Activated effector memory CD4-positive, alpha-beta T cell treated with Interleukin-2 at 50 U/mL for 16 hours (primary cell): ENCODE data around the gene ZNF205.
A peak's percentile ranks its signal among the peaks of the same experiment; 100 is the strongest.

ENCODE experiments used
- DNase-seq: peaks from one replicate; pipeline ENCODE4 v3.0.0-alpha.2; 2020

The ZNF205 gene

DNA sequence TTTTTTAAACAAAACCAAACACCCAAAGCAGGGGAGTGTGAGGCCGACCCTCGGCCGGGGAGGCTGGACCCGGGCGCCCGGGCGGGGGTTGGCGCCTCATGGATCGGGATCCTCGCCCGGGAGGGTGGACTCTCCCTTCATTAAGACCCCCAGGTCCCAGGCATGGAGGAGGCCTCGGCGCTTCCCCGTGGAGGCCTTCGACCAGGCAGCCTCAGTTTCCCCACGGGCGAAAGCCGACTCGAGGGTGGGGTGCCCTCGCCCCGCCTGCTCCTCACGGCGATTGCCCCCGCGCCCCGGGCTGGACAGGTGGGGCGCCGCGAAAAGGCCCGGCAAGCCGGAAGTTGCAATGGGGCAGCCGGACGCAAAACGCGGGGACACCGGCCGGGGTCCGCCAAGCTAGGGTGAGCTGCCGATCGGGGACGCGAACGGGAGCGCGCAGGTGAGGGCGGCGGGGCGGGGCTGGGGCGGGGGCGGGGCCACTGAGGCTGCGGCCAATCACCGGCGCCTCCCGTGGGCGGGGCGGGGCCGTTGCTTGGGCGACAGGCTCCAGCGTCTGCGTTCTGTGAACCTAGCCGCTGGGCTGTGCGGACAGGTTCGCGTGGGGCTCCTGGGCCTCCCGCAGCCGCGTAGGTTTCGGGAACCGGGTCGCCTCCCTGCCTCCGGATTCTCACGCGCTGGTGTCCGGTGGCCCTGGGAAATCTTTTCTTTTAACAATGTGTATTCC is 6.0 kb upstream of the ZNF205 start:
- peak; percentile 85 for DNase-seq

DNA sequence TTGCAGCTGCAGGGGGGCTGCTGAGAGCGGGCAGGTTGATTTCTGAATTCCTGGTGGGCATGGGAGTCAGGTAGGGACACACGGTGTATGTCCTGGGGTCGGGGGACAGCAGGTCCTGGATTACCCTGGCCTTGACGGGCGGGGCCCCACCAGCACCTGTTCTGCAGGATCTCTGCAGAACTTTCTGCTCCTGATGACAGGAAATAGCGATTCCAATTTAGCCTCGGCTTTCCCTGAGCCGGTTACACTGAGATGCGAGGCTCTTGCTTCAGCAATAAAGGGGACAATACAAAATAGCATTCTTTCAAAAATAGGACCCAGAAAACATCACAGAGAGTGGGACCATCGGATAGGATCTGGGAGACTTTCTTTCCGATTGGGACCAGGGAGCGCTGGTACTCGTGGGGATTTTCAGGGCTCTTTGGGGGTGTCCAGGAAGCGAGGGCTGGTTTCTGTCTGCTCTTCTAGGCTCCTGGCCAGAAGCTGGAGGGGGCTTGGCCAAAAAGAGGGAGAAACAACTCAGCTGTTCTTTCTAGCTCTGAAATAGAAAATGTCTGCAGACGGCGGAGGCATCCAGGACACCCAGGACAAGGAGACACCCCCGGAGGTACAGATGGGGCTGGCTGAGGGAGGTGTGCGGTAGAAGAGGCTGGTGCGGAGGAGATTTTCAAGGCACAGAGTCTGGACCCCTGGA is 642 bp downstream of the ZNF205 start:
- no peak for DNase-seq

DNA sequence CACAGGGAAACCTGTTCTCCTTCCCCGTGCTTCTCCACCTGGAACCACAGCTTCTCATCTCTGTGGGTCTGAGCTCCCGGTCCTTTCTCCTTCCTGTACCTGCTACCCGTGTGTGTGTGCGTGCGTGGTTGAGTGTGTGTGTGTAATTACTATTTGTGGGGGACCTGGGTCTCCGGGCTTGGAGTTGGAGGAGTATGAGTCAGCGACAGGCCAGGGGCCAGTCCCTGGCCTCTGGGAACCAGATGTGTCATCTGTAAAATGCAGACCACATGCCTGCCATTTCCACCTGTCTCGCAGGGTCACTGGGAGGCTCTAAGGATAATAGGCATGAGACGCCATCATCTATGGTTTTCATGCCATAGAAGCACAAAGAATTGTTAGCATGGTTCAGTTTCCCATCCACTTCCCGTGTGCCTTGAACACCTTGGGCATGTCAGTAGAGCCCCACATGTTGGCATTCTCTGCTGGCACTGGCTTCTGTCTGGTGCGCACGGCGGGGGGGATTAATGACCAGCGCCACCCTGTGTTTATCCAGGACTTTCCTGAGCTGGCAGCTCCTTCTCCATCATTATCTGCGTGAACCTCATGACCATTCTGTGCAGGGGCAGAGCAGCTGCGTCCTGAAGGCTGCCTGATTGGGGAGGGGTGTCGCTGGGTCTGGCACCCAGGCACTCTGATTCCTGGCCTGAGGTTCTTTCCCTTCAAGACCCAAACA is 1.5 kb downstream of the ZNF205 start:
- no peak for DNase-seq

DNA sequence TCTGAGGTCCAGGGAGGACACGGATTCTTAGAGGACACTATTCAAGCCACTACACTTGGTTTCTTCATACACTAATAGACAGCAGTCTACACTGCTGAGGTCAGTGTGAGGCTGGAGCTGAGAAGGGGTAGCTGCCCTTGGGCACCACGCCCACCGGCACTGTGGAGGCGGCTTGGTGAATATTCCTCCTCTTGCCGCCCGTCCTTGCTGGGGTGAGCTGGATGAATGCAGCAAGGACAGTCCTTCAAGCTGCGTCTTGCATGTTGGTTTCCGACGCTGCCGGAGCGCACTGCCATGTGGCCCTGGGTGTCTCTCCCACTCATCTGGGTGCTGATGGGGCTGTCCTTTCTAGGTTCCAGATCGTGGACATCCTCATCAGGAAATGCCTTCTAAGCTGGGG is 2.6 kb downstream of the ZNF205 start:
- DNase-seq, result no peak

DNA sequence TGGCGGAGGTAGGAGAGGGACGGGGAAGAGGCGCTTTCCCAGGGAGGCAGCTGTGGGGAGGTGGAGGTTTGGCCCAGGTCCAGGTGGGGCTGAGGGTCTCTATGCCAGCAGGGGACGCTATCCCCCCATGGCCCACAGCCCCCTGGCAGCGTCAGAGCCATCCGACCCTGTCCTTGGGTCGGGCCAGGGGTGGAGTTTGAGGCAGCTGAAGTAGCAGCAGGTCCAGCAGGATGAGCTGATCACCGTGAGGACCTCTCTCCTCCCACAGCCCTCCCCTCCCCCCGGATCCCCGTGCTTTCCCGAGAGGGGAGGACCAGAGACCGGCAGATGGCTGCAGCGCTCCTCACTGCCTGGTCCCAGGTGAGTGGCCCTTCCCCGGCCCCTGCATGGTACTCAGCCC is 3.2 kb downstream of the ZNF205 start:
- DNase-seq, result no peak

DNA sequence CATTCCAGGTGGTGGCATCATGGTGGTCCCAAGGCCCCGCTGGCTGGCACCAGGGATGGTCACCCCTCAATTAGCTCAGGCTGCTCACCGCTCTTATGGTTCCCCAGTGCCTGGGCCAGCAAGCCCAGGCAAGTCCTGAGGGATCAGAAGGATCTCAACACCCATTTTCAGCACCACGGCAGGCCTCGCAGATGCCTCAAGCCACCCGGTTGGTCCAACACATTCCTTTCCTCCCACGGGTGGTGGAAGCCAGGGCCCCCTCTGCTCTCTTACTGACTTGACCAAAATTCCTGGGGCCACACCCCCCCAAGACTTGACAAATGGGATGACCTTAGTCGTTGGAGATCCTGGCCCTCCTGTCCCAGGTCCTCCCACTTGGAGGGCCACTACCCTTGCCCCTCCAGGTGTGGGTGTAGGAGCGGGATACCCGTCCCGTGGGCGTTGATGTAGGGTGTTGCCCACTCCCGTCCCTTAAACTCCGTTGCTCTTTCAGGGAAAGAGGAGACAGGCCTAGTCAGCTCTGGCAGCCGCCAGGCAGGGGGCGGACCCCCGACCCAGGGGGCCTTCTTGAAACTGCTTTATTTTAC is 5.9 kb downstream of the ZNF205 start:
- DNase-seq, result no peak

DNA sequence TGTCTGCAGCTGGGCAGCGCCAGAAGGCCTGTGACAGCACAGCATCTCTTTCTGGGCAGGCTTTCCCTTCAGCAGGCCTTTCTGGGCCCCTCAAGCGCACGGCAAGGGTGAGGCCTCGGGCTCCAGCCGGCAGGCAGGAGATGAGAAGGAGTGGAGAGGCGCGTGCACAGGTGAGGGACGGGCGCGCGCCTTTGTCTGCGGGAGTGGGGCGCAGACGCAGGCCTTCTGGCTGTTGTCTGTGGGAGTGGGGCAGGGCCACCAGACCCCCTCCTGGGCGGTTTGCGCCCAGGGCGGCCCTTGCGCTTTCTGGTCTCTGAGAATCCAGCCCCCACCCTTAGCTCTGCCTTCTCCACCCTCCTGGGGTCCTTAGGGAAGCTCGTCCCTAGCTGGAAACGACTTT is 6.5 kb downstream of the ZNF205 start:
- DNase-seq, result no peak

DNA sequence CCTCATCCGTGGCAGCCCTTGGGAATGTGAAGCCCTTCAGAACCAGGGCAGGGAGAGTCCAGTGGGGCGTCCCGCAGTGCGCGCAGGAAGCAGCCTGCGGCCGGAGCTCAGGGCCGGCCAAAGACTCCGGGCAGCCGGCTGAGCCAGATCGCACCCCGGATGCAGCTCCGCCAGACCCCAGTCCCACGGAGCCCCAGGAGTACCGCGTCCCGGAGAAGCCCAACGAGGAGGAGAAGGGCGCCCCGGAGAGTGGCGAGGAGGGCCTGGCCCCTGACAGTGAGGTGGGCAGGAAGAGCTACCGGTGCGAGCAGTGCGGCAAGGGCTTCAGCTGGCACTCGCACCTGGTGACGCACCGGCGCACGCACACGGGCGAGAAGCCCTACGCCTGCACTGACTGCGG is 6.9 kb downstream of the ZNF205 start:
- no peak for DNase-seq

DNA sequence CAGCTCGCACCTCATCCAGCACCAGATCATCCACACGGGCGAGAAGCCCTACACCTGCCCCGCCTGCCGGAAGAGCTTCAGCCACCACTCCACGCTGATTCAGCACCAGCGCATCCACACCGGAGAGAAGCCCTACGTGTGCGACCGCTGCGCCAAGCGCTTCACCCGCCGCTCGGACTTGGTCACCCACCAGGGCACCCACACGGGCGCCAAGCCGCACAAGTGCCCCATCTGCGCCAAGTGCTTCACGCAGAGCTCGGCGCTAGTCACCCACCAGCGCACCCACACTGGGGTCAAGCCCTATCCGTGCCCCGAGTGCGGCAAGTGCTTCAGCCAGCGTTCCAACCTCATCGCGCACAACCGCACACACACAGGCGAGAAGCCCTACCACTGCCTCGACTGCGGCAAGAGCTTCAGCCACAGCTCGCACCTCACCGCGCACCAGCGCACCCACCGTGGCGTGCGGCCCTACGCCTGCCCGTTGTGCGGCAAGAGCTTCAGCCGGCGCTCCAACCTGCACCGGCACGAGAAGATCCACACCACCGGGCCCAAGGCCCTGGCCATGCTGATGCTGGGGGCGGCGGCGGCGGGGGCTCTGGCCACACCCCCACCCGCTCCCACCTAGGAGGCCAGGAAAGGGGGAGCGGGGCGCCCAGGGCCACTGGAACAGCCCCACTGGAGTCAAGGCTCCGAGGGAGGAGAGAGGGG is 7.5 kb downstream of the ZNF205 start:
- DNase-seq, result no peak

DNA sequence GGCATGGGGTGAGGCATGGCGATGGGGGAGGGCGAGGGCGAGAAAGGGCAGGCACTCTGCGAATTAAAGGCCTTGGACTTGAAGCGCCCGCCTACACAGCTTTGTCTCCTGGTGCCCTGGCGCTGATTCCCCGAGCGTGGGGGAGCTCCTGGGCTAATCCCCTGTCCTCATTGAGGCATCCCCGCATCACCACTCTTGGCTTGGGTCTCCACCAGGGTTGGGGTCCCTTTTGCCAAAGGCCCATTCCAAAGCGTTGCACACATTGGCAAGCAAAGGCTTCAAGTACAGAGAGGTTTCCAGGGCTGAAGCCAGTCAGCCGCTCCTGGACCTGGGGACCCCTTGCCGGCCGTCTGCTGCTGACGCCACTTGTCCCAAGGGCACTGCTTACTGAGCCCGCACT is 8.0 kb downstream of the ZNF205 start:
- DNase-seq, result no peak

DNA sequence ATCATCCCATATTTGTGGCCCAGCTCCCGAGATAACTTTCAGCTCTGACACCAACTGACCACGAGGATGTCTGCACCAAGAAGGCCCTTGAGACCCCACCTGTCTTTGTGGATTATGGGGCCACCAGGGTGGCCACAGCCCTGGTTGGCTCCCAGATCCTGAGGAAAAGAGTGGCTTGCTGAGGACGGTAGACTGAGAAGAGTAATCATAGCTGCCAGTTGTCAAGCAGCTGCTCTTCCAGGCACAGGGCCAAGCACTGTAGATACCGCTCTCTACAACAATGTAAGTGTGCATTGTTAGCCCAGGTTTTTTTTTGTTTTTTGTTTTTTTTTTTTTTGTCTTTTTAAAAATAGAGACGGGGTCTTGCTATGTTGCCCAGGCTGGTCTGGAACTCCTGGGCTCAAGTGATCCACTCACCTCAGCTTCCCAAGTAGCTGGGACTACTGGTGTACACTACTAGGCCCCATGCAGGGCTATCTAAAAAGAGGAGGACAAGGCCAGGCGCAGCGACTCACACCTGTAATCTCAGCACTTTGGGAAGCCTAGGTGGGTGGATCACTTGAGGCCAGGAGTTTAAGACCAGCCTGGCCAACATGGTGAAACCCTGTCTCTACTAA is 9.6 kb downstream of the ZNF205 start:
- DNase-seq, result no peak

DNA sequence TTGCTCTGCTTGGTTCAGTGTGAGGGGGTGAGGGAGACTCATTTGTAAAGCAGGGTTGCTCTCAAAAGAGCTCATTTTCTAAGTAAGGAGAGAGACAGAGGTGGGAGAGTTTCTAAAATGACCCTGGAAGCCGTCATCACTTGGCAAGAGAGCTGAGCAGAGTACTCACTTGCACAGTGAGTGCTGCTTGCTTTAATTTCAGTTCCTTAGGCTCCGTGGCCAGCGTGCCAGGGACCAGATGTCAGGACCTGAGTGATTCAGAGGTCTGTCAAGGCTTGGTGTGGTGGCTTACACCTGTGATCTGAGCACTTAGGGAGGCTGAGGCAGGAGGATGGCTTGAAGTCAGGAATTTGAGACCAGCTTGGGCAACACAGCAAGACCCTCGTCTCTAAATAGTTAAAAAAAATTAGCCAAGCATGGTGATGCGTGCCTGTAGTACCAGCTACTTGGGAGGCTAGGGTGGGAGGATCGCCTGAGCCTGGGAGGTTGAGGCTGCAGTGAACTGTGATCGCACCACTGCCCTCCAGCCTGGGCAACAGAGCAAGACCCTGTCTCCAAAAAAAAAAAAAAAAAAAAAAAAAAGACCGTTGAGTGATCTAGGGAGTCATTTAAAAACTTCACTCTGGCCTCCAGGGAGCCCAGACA is 10.7 kb downstream of the ZNF205 start:
- DNase-seq, result no peak

DNA sequence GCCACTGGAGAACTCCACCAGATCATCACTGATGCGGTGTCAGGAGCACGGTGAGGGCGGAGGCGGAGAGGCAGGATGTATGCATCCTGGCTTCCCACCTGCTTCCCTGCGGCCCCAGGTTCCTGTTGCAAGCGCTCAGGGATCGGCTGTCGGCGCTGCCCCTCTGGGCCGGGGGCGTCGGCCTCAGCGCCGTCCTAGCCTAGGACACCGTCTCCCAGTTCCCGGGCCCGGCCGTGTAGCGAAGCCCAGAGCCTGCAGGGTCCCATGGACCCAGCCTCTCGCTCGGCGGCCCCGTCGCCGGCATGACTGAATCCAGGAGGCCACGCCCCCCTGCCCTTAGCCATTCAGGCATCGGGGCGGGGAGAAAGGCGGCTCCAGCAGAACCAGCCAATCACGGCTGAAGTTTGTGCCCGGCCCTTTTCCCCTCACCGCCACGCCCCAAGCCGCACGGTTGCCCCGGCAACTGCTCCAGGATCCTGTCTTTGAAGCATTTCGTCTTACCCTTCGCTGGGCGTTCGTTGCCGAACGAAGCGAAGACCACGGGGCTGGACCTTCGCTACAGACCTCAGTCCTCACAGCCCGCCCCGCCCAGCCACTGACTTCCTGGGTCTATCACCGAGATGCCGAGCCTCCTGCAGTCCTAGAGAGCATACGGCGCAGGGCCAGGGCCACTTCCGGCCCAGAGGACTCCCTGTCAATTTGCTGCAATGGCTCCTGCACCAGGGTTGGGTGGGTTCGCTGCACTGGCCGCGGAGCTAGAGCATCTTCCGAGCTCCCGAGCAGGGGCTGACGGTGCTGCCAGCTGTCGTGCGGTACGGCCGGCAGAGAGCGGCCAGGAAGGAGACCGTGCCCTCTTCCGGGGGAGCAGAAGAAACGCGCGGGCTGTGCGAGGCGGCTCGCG is 11.8 kb downstream of the ZNF205 start:
- DNase-seq, result peak; percentile 93

DNA sequence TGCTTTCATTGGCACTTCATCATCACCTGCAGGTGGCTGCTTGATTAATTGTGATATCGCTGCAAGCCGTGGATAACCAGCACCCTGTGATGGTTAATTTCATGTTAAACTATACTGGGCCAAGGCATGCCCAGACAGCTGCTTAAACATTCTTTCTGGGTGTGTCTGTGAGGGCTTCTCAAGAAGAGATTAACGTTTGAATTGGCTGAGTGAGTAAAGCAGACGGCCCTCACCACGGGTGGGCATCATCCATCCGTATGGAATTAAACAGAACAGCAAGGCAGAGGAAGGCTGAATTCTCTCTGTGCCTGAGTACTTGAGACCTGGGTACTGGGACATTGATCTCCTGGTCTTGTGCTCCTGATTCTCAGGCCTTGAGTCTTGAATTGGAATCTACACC is 15.4 kb downstream of the ZNF205 start:
- no peak for DNase-seq

DNA sequence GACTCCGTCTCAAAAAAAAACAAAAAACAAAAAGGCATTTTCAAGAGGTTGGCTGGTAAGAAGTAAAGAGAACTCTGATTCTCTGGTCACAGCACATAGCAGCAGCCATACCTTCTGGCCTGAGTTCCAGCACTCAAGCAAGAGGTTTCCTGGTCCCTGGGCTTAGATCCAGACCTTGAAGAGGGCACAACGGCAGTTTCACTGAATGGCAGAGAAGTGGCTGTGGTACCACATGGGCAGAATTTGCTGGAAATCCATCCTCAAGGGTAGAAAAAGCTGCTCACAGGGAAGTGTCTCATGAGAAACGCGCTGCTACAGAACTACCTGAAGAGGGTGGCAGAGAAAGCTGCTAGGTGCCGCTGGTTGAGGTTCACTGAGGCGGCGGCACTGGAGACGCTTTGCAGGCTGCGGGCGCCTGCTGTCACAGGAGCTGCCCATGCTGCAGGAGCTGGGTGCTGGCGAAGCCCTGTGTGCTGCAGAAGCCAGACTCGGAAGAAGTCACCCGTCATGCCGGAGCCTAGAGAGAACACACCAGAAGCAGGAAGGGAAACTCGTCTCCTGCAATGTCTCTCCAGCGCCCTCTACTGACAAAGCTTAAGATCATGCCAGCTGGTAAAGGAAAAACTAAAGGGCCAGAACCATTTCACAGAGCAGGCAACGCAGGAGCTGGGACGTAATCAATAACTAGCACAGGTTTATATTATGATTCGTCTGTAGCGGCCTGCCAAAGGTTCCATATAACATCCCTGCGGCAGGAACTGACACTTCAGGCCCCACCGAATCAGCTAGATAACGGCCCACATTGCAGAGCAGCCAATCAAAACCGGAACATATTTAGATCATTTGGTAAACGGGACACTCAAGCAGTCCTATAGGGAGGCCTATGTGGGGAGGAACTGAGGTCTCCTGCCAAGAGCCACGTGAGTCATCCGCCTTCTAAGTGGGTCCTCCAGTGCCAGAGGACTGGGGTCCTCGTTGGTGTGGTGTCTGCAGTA is 17.0 kb downstream of the ZNF205 start:
- peak; percentile 70 for DNase-seq

DNA sequence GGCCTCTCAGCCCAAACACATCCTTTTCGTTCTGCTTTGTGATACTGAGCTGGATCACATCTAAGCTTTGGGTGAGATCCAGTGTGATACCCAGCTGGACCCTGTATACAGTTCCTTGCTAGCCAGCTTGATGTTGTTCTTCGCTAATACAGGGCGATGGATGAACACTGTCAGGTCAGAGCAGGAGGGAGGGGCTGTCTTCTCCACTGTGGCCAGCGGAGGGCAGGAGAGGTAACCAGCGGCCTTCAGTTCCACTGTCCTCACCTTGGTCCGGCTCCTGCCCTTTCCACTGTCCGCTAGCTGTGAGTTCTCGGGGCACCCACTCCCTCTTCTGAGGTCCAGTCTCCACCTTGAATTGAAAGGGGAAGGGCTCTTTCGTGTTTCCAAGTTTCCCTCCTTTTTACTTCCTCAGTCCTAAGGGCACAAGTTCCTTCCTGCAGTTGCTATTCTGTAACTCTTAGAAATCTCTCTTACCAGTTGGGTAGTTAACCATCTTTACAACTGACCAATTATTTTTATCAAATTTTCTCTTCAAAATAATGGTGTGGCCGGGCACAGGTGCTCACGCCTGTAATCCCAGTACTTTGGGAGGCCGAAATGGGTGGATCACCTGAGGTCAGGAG is 19.5 kb downstream of the ZNF205 start:
- DNase-seq, result no peak

DNA sequence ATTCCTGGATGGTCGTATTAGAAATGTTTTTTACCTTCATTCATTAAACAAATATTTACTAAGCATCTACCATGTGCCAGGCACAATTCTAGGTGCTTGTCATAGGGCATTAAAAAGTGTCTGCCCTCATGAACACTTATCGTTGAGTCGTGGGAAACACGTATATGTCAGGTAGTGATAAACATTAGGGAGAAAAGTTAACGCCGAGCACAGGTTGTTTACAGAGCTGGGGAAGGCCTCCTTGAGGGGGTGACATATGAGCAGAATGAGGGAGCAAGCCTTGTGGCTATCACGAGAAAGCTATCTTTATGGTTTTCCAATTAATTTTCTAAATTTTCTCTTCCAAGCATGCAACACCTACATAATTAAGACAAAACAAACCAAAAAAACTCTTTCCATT is 21.5 kb downstream of the ZNF205 start:
- DNase-seq, result no peak

DNA sequence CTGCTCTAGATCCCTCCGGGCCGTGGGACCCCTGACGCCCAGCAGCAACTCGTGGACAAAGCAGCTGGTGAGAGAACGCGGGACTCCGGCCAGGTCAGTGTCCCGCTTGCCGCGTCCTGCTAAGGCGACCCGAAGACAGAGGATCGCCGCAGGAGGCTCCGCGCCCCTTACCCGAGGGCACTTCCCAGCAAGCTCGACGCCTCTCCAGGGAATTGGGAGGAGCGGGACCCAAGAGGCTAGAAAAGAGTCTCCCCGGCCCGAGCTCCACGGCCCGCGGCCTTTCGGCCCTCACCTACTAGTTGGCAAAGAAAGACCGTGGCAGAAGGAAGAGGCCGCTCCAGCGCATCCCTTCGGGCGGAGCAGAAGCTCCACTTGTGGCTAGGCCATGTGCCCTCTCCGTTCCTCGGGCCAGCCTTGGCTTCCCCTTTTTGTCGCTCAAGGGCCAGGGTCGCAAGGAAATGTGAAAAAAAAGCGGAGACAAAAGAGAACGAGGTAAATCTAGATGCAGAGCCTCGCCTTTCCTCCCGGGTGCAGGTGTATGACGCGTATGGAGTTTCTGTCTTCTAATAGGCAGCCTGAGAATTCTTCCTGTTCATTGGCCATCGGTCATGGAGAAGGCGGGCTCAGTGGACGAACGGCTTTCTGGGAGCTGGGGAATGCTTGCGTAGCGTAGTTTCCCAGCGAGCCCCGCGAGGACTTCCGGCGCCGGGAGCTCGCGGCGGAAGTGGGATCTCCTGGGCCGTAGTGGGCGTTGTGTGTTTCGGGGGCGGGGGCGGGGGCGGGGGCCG is 22.1 kb downstream of the ZNF205 start, which contains the start of gene ZNF213:
ZNF213 (plus strand) TSS at position 692 of the 788 bp plus-strand sequence. CDS start 2,252 bp downstream, outside the sequence.
- peak; percentile 89 for DNase-seq
